ENCODE measurements around the gene RABGAP1L. TPM values are rescaled to one million over a fixed set of nuclear protein-coding genes. Genes with fewer than 3 reads are reported as not detected.

RABGAP1L gene
- polyA plus RNA-seq, 3 donors: 35.2 to 75.3 (median 63.3) TPM

DNA sequence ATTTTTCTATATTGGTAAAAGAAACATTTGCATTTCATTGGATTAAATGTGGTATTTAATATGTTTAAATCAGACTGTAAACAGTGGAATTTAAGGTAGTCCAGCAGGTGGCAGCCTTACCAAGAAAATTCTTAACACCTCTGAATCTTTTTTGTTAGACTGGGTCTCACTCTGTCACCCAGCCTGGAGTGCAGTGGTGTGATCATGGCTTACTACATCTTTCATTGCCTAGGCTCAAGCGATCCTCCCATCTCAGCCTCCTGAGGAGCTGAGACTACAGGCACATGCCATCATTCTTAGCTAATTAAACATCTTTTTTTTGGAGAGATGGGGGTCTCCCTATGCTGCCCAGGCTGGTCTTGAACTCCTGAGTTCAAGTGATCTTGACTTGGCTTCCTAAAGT, 98.8 kb downstream of the RABGAP1L start:
- H3K9me3 ChIP-seq (replicated peaks in 1 of 2; ENCODE audit: control insufficient read depth in 1 of 2, insufficient read depth in 1 of 2, low read length in 2 of 2): no peaks in the 10 kb centered on the region
- H3K4me1 ChIP-seq (ENCODE audit: control insufficient read depth in 1 of 2, insufficient read depth in 2 of 2, low read length in 2 of 2): peaks cover 0 to 4% of the 10 kb centered on the region in 2 donors
- H3K36me3 ChIP-seq (replicated peaks in 1 of 2; ENCODE audit: control insufficient read depth in 1 of 2, insufficient read depth in 2 of 2, low read length in 2 of 2): no peaks in the 10 kb centered on the region
- no peak overlapping the region for H3K4me3 ChIP-seq (replicated peaks in 1 of 3; ENCODE audit: low read depth in 2 of 3, low read length in 3 of 3)
- no peaks in the 10 kb centered on the region for H3K27me3 ChIP-seq (ENCODE audit: control insufficient read depth in 2 of 2, insufficient read depth in 2 of 2, low read length in 2 of 2)
- no peak overlapping the region for H3K4me2 ChIP-seq (replicated peaks; ENCODE audit: extremely low read depth, low read length, poor library complexity, severe bottlenecking)
- no peak overlapping the region for H2AFZ ChIP-seq (ENCODE audit: insufficient read depth, low read depth, low read length, poor library complexity, severe bottlenecking)
- no peak overlapping the region for H3K27ac Mint-ChIP-seq
- H3K79me2 ChIP-seq (ENCODE audit: insufficient read depth, low read length): no peaks in the 10 kb centered on the region
- no peak overlapping the region for H3K9ac ChIP-seq (ENCODE audit: insufficient read depth, low read length, poor library complexity, severe bottlenecking)
- peaks cover 19% of the 10 kb centered on the region in 2 donors for H3K36me3 Mint-ChIP-seq
- DNase-seq: peak; percentile 2 to 28 (median 17)
- H3K4me1 Mint-ChIP-seq: peaks cover 4% of the 10 kb centered on the region
- H3K9me3 Mint-ChIP-seq: peaks cover 0 to 2% (median 0%) of the 10 kb centered on the region in 7 donors
- WGBS (ENCODE audit: insufficient coverage): no CpG with 5 or more reads among the region's 1 CpG
- H3K4me3 Mint-ChIP-seq: no peak overlapping the region
- H3K27ac ChIP-seq (ENCODE audit: low read depth in 1 of 2, low read length in 2 of 2): no peak overlapping the region
- TF ChIP-seq, protein P1, sequence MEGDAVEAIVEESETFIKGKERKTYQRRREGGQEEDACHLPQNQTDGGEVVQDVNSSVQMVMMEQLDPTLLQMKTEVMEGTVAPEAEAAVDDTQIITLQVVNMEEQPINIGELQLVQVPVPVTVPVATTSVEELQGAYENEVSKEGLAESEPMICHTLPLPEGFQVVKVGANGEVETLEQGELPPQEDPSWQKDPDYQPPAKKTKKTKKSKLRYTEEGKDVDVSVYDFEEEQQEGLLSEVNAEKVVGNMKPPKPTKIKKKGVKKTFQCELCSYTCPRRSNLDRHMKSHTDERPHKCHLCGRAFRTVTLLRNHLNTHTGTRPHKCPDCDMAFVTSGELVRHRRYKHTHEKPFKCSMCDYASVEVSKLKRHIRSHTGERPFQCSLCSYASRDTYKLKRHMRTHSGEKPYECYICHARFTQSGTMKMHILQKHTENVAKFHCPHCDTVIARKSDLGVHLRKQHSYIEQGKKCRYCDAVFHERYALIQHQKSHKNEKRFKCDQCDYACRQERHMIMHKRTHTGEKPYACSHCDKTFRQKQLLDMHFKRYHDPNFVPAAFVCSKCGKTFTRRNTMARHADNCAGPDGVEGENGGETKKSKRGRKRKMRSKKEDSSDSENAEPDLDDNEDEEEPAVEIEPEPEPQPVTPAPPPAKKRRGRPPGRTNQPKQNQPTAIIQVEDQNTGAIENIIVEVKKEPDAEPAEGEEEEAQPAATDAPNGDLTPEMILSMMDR (IDR thresholded peaks at IDR 0.05): peak; percentile 60
- no peaks in the 10 kb centered on the region for H4K20me1 ChIP-seq (ENCODE audit: insufficient read depth, low read length)
- intact Hi-C loops (cut with micrococcal nuclease): loop anchor here in 1 of 2 donors (10.0 kb wide), 1 partner anchor 487 kb away; no protein-coding TSS in a partner anchor
- peaks cover 0 to 1% (median 0%) of the 10 kb centered on the region in 3 donors for H3K27me3 Mint-ChIP-seq (ENCODE audit: low read depth in 3 of 3)

DNA sequence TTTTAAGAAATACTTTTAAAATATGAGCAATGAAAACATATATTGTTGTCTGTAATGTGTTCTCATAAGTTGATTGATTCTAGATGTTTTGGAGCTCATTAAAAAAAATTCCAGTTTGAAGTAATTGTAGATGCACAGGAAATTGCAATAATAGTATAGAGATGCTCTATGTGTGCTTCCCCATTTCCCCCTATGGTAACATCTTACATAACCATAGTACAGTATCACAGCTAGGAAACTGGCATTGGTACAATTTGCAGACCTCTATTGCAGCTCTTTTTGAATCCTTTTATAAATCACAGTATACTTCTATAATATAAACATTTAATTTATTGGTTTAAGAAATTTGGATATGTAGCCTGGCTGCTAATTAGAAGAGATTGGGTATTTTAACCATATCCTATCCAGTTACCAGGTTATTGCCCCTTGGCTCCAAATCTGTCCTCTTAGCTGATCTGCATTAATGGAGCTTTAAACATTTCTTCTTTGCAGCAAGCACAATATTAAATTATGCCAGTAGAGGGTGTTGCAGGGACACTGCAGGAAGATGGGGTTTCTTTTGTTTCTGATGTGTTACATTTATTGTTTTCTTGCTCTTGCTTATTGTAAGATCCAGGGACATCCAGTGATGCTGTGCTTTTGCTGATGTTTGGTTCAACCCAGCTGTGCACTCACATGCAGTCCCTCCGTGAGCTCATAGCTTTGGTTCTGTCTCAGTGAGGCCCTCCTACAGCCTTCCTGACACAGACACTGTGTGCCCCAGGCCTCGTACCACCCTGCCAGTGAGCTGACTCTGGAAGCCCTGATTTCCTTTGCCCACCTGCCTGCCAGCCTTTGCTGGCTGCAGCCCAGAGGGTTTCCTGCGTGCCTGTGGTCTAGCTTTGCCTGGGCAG, 103.3 kb downstream of the RABGAP1L start:
- intact Hi-C loops (cut with micrococcal nuclease): loop anchor here in 1 of 2 donors (5.0 kb wide), 1 partner anchor 485 kb away; no protein-coding TSS in a partner anchor
- Histone ChIP-seq H3K27me3 (ENCODE audit: control insufficient read depth in 2 of 2, insufficient read depth in 2 of 2, low read length in 2 of 2) (no peaks in the 10 kb centered on the region), H3K9me3 (replicated peaks in 1 of 2; ENCODE audit: control insufficient read depth in 1 of 2, insufficient read depth in 1 of 2, low read length in 2 of 2) (no peaks in the 10 kb centered on the region), H3K79me2 (ENCODE audit: insufficient read depth, low read length) (no peaks in the 10 kb centered on the region), H3K4me1 (ENCODE audit: control insufficient read depth in 1 of 2, insufficient read depth in 2 of 2, low read length in 2 of 2) (peaks cover 0 to 4% of the 10 kb centered on the region in 2 donors), H3K4me2 (replicated peaks; ENCODE audit: extremely low read depth, low read length, poor library complexity, severe bottlenecking) (no peak overlapping the region), H3K27ac (ENCODE audit: low read depth in 1 of 2, low read length in 2 of 2) (no peak overlapping the region), H4K20me1 (ENCODE audit: insufficient read depth, low read length) (no peaks in the 10 kb centered on the region), H3K36me3 (replicated peaks in 1 of 2; ENCODE audit: control insufficient read depth in 1 of 2, insufficient read depth in 2 of 2, low read length in 2 of 2) (no peaks in the 10 kb centered on the region), H3K4me3 (replicated peaks in 1 of 3; ENCODE audit: low read depth in 2 of 3, low read length in 3 of 3) (no peak overlapping the region), H3K9ac (ENCODE audit: insufficient read depth, low read length, poor library complexity, severe bottlenecking) (no peak overlapping the region), H2AFZ (ENCODE audit: insufficient read depth, low read depth, low read length, poor library complexity, severe bottlenecking) (no peak overlapping the region)
- no peaks in the 10 kb centered on the region for H3K9me3 Mint-ChIP-seq
- peak in 2 of 3 donors; percentile 4 to 30 for DNase-seq
- WGBS (ENCODE audit: insufficient coverage): 81% methylated on average over 3 of the region's 3 CpGs
- H3K36me3 Mint-ChIP-seq: no peaks in the 10 kb centered on the region
- H3K4me3 Mint-ChIP-seq: no peak overlapping the region
- no peak overlapping the region for H3K27ac Mint-ChIP-seq
- TF ChIP-seq, protein P1 (IDR thresholded peaks at IDR 0.05): peak; percentile 31
- peaks cover 11% of the 10 kb centered on the region for H3K4me1 Mint-ChIP-seq
- peaks cover 0 to 3% (median 0%) of the 10 kb centered on the region in 3 donors for H3K27me3 Mint-ChIP-seq (ENCODE audit: low read depth in 3 of 3)

Data from CD14-positive monocyte (primary cell).